Limb (tissue), 2 donors: ENCODE measurements around the gene AAK1.
"Not testable (repeated sequence)": the region's sequence is repeated elsewhere in the genome, so short reads cannot be mapped to it uniquely, and the experiment has no call there.

Source experiments
- DNase-seq, 2 donors: peaks; one replicate each; pipeline ENCODE4 v3.0.0-alpha.2; 2016; ENCODE audit errors: extremely low spot score in 2 of 2

Gene AAK1

GRCh38 chr2:69643602-69644505 is at the start of gene AAK1:
AAK1 (minus strand) TSS chr2:69643739; CDS start chr2:69643040, 699 bp downstream.
- peak; percentile 92 to 97 for DNase-seq

- DNase-seq, result no peak
Observed at GRCh38 chr2:69692424-69692823, 48.9 kb upstream of the AAK1 start.

- DNase-seq, result no peak
Observed at GRCh38 chr2:69689969-69690368, 46.4 kb upstream of the AAK1 start.

- DNase-seq, result no peak
Observed at GRCh38 chr2:69689466-69689865, 45.9 kb upstream of the AAK1 start.

GRCh38 chr2:69687971-69688611 is 44.6 kb upstream of the AAK1 start:
- no peak for DNase-seq

GRCh38 chr2:69686813-69687212 is 43.3 kb upstream of the AAK1 start:
- no peak for DNase-seq

GRCh38 chr2:69685321-69686048 is 41.9 kb upstream of the AAK1 start:
- DNase-seq, result no peak

GRCh38 chr2:69683170-69683971 is 39.8 kb upstream of the AAK1 start:
- DNase-seq, result peak; percentile 40 to 65

GRCh38 chr2:69682525-69682924 is 39.0 kb upstream of the AAK1 start:
- DNase-seq, result no peak

GRCh38 chr2:69680001-69680675 is 36.6 kb upstream of the AAK1 start:
- no peak for DNase-seq

- DNase-seq, result no peak
Observed at GRCh38 chr2:69677914-69678313, 34.4 kb upstream of the AAK1 start.

GRCh38 chr2:69676146-69676545 is 32.6 kb upstream of the AAK1 start:
- no peak for DNase-seq

- DNase-seq, result no peak
Observed at GRCh38 chr2:69674316-69674670, 30.8 kb upstream of the AAK1 start.

- DNase-seq, result not testable (repeated sequence)
Observed at GRCh38 chr2:69673098-69673497, 29.6 kb upstream of the AAK1 start.

GRCh38 chr2:69669666-69670065 is 26.1 kb upstream of the AAK1 start:
- no peak for DNase-seq

- DNase-seq, result no peak
Observed at GRCh38 chr2:69668598-69668997, 25.1 kb upstream of the AAK1 start.

- no peak for DNase-seq
Observed at GRCh38 chr2:69667805-69668382, 24.4 kb upstream of the AAK1 start.

- no peak for DNase-seq
Observed at GRCh38 chr2:69665152-69665551, 21.6 kb upstream of the AAK1 start.

- DNase-seq, result no peak
Observed at GRCh38 chr2:69663860-69664259, 20.3 kb upstream of the AAK1 start.

GRCh38 chr2:69662547-69662946 is 19.0 kb upstream of the AAK1 start:
- not testable (repeated sequence) for DNase-seq
